Retinal pigment epithelial cell (primary cell): Measurements from ENCODE around the gene USP24.

Source experiments
- DNase-seq: peaks from one replicate; pipeline ENCODE4 v3.0.0-alpha.2; 2010; ENCODE audit warnings: low read depth
- H3K4me3 ChIP-seq: 2 replicates; pipeline ENCODE4 v1.5.1; 2011; ENCODE audit warnings: mild to moderate bottlenecking, low read length, control low read depth, moderate library complexity
- CTCF ChIP-seq: conservative IDR thresholded peaks from 2 replicates; pipeline ENCODE4 v1.5.1; 2011; ENCODE audit warnings: low read depth, low read length, control low read depth, inconsistent platforms

Gene USP24

GRCh38 chr1:55021942-55022546, 193.1 kb downstream of the USP24 start:
- peak; percentile 74 for DNase-seq
- no peak overlapping the region for H3K4me3 ChIP-seq
- TF ChIP-seq CTCF: peak; percentile 95

GRCh38 chr1:55018395-55018794, 196.8 kb downstream of the USP24 start:
- H3K4me3 ChIP-seq: no peak overlapping the region
- DNase-seq: no peak
- no peak for TF ChIP-seq CTCF
